ENCODE results near the gene PPP3CA.

- TF ChIP-seq CTCF (IDR thresholded peaks at IDR 0.05) (no peak), EZH2 (IDR thresholded peaks at IDR 0.05) (no peak)
Measured at GRCh38 chr4:101031971-101032370, 315.4 kb downstream of the PPP3CA start.

Measured in neural progenitor cell (in vitro differentiated cells).